GM21786 (cell line): ENCODE data around the gene NR2F2.
A peak's percentile ranks its signal among the peaks of the same experiment; 100 is the strongest.

ENCODE experiments used
- ATAC-seq: cut with Tn5 transposase; IDR thresholded peaks from one replicate; pipeline ENCODE4 v1.9.1; 2021; ENCODE audit not compliant: unreplicated experiment

NR2F2 gene

DNA sequence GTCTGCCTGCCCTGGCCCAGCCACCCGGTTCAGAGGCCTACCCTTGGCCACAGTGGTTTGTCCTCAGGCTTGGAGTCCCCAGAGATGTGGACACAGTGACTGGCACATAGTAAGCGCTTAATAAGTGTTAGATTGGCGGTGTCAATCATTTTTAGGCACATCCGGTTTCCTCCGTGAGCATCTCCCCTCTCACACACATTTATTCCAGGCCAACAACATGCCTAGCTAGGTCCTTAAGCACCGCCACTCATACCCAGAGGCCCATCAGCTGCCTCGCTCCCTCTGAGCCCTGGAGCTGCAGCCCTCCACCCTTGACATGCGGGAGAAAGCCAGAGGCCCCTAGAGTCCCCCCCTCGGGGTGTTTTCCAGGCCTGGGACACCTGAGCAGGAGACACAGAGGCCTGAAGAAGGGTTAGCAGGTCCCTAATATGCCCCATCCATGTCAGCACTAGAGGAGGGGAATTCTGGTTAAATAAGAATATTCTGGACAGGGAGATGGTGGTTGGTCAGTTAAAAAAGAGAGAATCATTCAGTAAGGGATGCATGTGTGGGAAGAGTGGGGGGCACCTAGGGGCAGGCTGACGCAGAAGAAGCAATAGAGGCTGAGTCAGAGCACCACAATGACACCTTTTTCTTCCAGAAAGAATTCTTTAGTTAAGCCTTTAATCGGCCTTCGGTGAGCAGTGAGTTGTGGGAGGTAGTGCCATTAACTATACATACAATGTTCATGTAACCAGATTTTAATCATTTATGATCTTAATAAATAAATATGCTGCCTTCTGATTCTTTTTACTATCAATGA is 22.3 kb downstream of the NR2F2 start:
- no peak for ATAC-seq

DNA sequence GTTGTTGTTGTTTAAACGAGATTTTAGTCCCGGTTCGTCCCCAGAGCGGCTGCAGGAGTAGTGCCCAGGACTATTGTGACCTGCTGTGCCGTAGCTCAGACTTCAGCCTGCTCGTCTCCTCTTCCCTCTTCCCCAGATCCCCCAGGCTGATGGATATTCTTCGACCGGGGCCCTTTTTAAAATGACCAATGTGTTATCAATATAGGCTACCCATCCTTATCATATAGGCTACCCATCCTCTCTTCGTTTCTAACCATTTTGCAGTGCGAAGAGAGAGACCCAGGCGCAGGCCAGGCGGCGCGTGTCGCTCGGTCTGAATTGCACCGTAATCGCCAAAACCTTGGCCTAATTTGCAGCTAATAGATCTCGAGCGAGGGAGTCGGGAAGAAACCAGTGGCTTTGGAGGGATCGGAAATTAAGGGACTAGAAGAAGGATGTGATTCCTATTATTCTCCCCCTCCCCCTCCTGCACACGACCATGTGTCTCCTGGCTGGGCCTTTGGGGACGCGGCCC is 23.0 kb downstream of the NR2F2 start:
- no peak for ATAC-seq

- no peak for ATAC-seq
These were observed 23.6 kb downstream of the NR2F2 start for GRCh38 chr15:96353930-96354730.

DNA sequence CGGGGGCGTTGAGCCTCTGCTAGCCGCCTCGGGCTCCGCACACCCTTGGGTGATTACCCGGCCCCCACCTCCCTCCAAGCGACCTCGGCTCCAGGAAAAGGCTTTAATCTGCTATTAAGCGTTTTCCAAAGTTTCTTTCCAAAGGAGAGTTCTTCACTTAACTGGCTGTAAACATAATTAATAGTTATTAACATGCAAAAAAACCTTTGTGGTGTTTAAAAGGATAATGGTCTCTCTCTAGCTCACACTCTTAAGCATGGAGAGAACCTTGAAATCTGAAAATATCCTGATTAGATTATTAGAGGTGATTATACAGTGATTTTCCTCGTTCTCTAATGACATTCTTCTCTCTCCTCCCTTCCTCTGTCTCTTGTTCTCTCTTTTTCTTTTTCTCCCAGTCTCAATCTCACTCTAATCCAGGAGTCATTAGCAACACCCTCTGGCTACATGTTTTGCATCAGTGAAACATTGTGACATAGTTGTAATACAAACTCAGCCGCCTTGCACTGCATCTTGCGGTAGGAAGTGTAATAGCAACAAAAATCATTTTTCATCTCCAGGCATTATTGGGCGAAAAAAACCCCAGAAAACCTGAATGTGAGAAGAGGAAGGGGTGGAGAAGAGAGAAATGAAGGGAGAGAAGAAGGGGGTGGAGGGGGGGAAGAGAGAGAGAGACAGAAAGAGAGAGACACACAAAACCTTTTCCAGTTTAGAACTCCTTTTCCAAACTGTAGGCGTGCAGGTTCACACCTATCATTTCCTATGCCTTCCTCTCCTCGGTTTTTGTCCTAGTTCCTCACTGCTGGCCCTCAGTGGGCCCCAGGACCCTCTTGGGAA is 24.4 kb downstream of the NR2F2 start:
- ATAC-seq, result no peak

DNA sequence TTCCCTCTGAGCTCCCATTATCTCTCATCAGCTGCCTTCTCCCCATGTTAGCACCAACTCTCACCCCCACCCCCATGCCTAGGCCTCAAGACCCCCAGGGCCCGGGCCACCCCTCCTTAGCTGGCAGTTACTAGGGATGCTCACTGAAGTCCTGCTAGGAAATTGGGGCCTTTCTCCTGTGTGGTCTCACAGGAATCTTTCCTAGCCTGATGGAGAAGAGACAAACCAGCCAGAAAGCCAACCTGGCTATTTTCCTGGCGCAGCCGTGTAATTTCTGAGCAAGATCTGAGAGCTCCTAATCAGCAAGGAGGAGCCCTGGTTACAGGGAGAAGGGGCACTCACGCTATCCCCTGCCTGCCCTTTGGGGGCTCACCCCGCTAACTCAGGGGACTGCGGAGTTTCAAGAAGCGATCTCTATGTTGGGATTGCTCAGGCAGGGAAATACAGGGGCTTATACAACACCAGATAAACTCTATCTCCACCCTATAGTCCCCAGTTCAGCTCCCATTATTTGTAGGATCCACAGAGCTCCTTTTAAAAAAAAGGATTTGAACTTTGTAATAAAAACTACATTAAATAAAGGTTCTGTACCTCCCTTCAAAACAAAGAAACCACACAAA is 25.2 kb downstream of the NR2F2 start:
- no peak for ATAC-seq

DNA sequence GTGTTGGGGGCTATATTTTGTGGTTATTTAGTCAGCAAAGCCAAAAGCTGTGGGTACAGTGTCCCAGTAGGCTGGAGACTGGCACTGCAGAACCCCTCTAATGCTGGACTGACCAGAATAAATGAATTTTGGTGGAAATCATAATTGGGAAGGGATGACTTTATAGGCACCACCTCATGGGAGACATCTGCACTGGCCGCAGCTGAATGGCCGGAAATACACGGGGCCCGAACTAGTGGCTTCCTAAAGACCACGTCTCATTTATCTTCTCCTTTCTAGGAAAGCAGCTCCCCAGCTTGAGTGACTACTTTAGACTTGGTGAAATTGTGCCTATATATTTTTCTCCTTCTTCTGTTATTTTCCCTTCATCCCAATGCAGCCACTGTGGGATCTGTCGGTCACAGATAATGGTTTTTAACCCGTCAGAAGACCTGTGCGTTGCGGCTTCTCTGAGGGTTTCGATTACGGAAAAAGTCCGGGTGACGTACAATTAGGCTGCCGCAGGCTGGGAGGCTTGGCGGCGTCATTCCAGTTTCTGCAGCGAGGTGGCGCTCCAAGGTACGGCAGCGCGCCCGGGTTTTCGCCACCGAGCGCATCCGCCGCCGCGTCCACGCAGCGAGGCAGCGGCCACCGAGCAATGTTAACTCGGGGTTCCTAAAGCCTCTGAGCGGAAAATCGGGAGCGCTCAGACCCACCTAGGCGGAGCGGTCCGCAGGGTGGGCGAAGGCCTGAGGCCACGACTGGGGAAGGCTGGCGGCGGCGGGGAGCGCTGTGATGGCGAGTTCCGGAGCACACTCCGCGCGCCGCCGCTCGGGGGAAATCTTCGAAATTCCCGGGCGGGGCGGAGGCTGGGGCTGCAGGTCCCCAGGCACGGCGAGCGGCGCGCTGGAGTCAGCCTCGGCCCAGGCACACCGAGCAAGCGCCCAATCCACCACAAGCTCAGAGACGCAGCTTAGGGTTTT is 26.3 kb downstream of the NR2F2 start:
- peak; percentile 72 for ATAC-seq

DNA sequence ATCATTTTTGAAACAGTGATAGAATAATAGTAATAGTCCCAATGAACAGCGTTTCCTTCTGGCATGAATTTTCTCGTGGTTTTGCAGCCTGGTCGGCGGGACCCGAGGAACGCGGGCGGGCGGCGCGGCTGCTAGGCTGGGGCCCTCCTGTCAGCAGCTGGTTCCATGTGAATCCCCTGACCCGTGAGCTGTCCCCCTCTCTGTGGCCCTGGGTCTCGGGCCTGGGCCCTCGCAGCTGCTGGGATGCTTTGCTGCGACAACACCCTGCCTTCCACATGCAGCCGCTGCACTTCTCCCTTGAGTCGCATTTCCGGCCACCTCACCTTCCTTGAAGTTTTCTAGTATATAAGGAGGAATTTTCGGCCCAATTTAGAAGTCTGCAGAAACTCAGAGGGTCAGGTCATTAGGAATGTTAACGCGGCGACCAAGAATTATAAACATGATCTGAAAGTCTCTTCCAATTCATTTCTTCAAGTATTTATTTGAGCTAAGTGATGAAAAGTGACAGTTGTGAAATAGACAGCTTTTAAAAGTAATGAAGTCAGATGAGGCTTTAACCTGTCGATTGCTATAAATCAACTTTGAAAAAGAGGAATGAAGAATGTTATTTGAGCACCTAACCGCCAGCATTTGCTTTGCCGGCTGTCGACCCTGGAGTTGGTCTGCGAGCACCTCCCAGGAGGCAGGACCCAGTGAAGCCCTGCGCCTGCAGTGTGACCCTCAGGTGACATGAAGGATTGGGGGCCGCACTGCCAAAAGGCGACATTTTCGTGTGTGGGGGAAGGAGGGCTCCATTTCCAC is 27.7 kb downstream of the NR2F2 start:
- no peak for ATAC-seq

GRCh38 chr15:96358821-96359615 is 28.5 kb downstream of the NR2F2 start:
- ATAC-seq, result no peak

DNA sequence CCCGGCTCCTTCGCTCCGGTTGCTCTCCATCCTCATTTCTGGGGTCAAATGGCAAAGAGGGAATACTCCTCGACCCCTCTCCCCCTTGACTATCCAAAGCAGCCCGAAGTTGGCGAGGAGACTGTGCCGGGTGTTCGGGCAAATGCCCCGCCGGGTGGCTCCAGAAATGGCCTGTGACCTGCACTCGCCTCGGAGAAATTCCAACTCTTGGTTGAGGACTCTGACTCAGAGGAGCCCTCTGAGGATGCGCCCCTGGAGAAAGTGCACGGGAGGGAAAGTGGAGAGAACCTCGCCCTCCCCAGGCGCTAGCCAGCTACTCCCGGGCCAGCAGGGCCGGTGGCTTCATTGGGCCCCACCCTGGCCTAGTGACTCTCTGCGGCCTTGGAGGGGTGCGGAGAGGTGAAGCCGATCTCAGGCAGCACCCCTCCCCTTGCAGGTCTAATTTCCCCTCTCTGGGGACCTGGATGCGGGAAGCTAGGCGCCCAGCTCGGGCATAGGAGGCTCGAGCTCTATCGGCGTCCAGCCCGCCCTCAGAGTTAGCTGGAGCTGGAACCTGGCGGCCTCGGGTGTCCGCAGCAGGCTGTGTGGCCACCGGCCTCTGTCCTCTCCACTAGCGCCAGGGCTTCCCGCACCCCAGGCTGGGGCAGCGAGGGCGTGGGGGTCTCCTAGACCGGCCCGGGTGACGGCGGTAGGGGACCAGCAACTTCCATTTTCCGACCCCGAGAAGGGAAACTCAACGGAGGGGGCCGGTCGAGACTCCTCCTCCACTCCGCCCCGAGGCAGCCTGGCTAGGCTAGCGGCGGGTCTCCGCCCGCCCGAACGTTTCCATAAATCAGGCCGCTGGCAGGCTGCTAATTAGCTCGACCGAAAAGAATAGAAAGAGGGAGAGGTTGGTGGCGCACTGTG is 29.4 kb downstream of the NR2F2 start:
- ATAC-seq, result no peak

DNA sequence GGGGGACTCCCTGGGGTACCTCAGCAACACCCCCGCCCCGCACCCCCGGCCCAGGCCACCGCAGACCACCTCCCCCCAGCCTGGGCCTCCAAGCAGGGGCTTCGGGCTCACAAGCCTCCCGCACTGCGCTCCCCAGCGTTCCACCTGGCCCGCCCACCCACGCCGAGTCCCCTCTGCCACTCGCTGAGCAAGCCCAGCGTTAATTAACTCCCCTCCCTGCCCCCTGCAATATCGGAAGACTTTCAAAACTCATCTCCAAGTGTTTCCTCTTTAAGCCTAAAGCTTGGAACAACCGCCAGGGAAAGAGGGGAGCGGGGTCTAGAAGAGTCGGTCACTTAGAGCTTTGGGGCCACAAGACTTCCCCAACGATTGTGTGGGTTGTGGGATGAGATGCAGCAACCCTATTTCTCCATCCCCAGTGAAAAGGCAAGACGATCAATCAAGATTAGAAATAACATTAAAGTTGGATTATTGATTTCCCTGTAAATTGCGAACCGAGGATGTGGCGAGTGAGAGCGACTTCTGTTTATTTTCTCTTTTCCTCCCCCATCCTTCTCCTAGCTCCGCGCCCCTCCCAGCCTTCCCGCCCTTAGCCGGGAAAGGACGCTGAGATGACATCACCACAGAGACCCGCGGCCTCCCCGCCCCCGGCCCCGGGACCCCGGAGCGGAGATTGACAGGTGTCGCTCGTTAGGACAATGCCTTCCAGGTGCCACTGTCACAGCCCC is 30.2 kb downstream of the NR2F2 start:
- ATAC-seq, result no peak

DNA sequence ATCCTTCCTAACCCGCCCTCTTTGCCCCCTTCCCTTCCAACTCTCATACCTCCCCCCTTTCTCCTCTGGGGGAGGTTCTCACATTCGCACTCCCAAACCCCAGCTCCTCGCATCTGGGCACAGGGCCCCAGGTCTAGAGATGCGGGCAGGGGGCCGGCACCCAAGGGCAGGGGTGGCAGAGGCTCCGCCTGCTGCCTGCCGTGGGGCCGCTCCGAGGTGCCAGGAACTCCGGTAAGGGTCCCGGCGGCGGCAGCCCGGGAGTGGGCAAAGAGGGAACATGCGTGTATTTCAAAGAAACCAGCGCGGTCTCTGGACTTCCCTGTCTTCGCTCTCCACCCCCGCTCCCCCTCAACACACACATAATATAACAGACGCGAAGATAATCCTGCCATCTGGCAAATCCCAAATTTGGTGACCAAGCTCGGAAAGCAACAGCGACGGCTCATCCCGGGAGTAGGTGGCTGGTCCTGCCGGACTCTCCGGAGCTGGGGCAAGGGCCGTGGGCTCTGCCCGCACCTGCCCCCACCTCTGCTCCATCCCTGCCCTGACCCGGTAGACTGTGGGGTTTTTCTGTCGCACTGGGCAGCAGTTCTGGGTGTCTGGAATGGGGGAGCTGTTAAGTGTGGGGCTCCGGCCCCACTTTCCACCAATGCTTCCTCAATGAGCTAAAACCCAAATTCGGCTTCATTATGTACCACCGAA is 31.0 kb downstream of the NR2F2 start:
- no peak for ATAC-seq

GRCh38 chr15:96362011-96362754 is 31.7 kb downstream of the NR2F2 start:
- no peak for ATAC-seq

GRCh38 chr15:96362755-96363651 is 32.5 kb downstream of the NR2F2 start:
- ATAC-seq, result no peak

DNA sequence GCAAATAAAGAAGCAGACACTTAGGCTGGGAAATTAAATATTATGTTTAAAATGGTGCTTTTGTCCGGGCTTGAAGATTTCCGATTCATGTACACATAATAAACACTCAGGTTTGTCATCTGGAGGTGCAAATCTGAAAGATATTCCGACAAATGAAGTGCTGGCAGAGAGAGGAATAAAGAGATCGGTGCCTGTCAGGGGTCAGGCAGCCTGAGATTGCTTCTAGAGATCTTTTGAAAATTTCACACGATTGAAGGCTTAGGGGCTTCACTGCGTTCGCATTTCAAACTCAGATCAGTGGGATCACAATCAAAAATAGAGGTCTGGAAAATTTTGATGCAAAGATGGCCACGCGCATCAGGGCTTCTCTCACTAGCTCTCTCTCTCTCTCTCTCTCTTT is 33.2 kb downstream of the NR2F2 start:
- ATAC-seq, result no peak
